GM18517 (cell line): ENCODE data around the gene MRPL10.
"Not testable (repeated sequence)": the region's sequence is repeated elsewhere in the genome, so short reads cannot be mapped to it uniquely, and the experiment has no call there.

Experiments used
- ATAC-seq: cut with Tn5 transposase; IDR thresholded peaks from one replicate; pipeline ENCODE4 v1.9.1; 2021; ENCODE audit warnings: mild to moderate bottlenecking, moderate library complexity; ENCODE audit not compliant: unreplicated experiment

Gene MRPL10

DNA sequence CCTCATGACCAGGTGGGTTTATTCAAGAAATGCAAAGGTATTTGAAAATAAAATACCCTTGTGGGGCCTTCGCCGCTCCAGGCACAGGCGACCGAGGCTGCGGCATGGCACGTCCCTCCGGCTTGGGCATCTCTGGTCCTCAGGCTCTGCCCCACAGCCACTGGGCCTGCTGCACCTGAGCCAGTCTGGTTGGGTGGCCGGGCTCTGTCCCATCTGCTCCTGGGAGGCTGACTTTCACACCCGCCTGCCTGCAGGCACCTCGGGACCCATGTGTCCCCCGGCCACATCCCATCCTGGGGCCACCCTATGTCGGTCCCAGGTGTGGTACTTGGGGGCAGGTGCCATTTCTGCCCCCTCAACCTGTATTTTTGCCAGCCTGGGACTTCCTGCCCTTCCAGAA is 30.7 kb downstream of the MRPL10 start:
- no peak for ATAC-seq

DNA sequence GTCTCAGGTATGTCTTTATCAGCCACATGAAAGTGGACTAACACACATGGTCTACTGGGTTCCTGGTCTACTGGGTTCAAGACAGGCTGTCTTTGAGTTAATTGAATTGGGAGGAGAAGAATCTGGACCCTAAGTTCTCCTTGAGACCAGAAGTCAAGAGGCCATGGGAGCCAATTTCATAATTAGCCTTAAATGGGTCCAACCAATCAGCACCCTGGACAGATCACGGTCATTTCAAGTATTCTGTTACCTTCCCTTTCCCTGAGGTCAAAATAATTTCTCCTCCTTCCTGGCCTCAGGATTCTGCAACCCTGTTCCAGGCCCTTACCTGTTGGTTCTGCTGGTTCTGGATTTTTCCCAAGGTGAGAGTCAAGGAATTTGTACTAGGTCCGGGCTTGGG is 33.5 kb downstream of the MRPL10 start:
- ATAC-seq: no peak

GRCh38 chr17:47792979-47793378 is 38.4 kb downstream of the MRPL10 start:
- ATAC-seq: no peak

GRCh38 chr17:47792457-47792856 is 38.9 kb downstream of the MRPL10 start:
- ATAC-seq: no peak

DNA sequence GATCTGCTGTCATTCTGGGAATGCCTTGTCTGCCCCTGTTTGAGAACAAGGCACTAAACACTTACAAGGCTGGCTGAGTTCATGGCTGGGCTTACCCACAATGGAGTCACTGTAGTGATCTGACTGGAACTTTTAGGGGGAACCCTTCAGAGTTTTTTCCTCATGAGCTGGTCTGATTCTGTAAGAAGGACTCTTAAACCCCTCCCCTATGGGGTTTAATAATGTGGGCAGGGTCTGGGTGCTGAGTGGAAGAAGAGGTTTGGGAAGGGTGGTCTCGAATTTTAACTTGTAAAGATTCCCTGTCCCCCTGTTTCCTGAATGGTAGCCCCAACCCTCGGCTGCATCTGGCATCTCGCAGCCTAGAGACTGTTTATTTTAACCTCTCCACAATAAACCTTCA is 40.3 kb downstream of the MRPL10 start:
- ATAC-seq: no peak

- no peak for ATAC-seq
These were observed 41.5 kb downstream of the MRPL10 start for GRCh38 chr17:47789611-47790561.

DNA sequence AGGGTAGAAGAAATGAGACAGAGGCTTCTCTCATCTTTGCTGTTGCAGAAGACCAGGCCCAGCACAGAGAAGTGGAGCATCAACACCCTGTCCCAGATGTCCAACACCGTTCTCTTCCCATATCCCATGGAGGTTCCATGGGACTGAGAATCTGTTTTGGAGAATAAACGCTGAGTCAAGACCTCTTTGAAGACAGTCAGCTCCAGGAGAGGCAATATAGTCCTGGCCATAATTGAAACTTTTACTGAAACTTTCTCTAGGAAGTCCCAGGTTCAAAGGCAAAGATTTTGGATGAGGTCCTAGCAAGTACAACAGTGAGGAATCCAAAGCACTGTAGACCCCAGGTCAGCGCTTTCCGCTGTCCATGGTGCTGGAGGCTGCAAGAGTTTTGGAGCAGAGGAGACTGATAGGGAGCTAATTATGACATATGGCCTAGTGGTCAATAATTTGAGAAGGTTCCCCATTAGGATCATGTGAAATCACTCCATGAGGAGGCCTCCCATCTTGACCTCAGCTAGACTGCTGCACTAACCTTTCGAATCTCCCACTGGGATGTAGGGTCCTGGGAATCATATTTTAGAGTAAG is 45.7 kb downstream of the MRPL10 start:
- no peak for ATAC-seq

- ATAC-seq: no peak
These were observed 49.9 kb downstream of the MRPL10 start for GRCh38 chr17:47781397-47781796.

DNA sequence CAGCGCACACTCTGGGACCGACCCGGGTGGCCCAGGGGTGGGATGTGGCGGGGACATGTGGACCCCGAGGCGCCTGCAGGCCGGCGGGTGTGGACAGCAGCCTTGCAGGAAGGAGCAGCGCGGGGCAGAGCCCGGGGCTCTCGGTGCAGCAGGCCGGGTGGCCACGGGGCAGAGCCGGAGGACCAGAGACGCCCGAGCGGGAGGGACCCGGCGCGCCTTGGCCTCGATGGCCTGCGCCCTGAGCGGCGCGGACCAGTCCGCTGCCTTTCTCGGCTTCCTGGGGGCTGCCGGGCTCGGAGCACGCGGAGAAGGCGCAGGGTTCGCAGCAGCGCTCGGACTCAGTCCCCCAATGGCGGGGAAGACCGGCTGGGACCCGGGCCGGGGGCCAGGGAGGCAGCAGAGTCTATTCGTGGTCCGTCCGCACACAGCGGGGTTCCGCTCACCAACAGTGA is 53.1 kb downstream of the MRPL10 start:
- ATAC-seq: no peak

GRCh38 chr17:47776330-47777197 is 54.8 kb downstream of the MRPL10 start:
- no peak for ATAC-seq

- no peak for ATAC-seq
These were observed 56.3 kb downstream of the MRPL10 start for GRCh38 chr17:47774987-47775580.

- no peak for ATAC-seq
These were observed 57.0 kb downstream of the MRPL10 start for GRCh38 chr17:47774331-47774730.

DNA sequence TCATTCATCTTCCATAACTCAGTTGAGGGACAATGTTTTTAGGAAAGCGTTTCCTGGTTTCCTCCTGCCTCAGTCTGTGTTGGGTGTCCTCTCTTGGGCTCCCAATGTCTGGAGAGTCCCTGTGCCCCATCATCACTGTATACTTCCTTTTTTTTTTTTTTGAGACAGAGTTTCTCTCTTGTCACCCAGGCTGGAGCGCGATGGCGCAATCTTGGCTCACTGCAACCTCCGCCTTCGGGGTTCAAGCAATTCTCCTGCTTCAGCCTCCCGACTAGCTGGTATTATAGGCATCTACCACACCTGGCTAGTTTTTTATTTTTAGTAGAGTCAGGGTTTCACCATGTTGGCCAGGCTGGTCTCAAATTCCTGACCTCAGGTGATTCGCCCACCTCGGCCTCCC is 57.7 kb downstream of the MRPL10 start:
- ATAC-seq: not testable (repeated sequence)
